GM19023 (cell line): ENCODE results near the gene GPR143.
"Not testable (repeated sequence)": the region's sequence is repeated elsewhere in the genome, so short reads cannot be mapped to it uniquely, and the experiment has no call there.

Experiments used
- ATAC-seq: cut with Tn5 transposase; IDR thresholded peaks from one replicate; pipeline ENCODE4 v1.9.1; 2021; ENCODE audit warnings: mild to moderate bottlenecking, moderate library complexity; ENCODE audit not compliant: unreplicated experiment

GPR143 gene

DNA sequence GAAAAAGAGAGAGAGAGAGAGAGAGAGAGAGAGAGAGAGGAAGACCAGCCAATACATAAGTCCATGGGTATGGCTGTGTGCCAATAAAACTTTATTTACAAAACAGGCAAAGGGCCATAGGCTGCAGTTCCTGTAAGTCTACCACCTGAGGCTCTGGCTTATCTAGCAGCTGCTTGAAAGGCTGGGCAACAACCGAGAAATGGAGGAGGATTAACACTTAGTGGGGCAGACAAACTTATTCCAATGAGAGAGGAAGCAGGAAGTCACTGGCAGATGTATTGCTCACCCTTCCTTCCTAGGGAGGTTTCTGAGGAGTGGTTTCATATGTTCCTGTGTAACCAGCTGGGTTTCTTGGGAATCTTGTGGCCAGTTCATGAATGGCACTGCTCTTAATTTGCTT is 4.7 kb upstream of the GPR143 start:
- ATAC-seq = no peak

DNA sequence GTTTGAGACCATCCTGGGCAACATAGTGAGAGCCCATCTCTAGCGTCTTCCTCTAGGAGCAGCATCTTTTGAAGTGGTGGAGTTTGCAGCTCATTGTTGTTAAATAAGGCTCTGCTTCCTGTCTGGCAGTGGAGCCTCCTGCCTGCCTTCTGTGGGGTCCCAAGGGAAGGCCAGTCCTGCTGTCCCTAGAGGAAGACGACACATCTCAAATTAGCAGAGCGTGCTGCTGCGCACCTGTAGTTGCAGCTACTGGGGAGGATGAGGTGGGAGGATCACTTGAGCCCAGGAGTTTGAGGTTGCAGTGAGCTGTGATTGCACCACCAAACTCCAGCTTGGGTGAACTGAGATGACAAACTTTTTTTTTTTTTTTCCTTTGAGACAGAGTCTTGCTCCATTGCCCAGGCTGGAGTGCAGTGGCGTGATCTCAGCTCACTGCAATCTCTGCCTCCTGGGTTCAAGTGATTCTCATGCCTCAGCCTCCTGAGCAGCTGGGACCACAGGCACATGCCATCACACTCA is 2.7 kb upstream of the GPR143 start:
- ATAC-seq = not testable (repeated sequence)

DNA sequence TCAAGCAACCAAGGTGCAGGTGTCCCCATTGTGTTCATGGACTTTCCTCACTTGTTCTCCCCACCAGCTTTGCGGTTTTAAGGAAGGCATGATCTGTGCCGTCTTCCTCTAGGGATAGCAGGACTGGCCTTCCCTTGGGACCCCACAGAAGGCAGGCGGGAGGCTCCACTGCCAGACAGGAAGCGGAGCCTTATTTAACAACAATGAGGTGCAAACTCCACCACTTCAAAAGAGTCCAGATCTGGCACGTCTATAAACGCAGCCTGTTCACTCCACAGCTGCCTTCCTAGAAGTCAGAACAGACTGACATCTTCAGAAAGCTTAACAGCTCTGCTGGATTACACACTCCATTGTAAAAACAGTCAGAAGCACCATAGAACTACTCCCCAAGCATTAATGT is 1.7 kb upstream of the GPR143 start:
- ATAC-seq = no peak

DNA sequence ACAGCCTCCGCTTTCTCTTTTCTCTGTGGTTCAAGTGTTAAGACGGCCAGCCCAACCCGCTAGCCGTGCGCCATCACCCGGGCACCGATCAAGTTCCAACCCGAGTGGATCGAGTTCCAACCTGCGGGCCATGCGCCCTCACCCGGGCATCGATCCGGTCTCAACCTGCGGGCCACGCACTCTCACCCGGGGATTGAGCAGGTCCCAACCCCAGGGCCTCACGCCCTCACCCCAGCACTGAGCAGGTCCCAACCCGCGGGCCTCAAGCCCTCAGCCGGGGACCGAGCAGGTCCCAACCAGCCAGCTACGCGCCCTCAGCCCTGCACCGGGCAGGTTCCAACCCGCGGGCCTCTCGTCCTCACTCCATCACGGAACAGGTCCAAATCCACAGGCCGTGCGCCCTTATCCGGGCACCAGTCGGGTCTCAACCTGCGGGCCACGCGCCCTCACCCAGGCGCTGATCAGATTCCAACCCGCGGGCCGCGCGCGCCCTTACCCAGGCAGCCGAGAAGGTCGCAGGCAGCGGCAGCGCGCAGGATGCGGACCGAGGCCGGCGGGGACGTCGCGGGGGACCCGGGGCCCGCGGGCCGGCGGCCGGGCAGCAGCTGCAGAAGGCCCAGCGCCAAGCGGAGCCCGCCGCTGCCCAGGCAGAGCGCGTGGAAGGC is 443 bp downstream of the GPR143 start:
- ATAC-seq = no peak

DNA sequence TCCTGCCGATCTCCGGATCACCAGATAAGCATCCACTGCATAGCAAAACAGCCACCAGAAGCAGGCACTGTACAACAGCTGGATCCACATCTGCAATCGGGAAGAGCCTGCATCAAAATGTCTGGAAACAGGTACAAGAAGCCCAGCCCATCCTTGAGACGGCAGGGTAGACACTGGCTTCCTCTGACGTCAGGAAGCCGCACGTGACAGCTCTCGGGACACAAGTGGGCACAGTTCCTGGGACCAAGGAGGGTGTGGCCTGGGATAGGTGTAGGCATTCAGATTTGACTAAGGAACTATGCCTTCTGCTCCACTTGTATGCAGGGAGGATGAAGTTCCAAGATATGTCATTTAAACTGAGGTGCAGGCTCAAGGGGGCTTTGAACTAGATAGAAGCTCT is 6.3 kb downstream of the GPR143 start:
- no peak for ATAC-seq

DNA sequence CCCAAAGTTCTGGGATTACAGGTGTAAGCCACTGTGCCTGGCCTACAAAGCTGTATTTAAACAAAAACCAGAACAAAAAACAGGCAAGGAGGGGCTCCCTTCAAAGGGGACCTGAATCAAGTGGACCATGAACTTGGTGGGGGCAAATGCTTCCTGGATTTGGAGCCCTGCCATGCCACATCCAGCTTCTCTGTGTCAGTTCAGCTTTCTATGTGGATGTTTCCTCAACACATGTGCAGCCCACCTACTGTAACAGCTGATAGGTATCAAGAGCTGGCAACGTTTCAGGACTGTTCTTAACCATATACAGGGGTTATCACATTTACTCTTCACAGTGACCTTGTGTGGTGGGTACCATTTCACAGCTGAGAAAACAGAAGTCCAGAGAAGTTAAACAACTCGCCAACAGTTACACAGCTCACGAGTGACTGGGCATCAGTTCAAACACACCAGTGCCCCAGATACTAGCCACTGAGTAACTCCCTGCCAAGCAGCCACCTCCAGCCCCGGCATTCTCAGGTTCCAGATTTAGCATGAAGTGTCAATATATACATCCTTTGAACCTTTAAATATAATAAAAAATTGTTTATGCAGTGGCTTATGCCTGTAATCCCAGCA is 7.5 kb downstream of the GPR143 start:
- ATAC-seq = no peak

DNA sequence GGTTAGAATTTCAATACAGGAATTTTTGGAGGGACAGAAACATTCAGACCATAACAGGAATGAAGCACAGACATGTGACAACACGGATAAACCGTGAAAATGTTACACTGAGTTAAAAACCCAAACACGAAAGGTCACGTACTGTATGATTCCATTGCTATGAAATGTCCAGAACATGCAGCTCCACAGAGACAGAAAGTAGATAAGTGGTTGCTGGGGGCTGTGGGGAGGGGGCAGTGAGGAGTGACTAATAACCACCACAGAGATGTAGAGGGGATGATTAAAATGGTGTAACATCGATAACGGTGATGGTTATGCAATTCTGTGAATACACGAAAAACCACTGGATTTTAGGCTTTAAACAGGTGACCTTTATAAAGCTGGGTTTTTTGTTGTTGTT is 8.3 kb downstream of the GPR143 start:
- ATAC-seq = no peak

DNA sequence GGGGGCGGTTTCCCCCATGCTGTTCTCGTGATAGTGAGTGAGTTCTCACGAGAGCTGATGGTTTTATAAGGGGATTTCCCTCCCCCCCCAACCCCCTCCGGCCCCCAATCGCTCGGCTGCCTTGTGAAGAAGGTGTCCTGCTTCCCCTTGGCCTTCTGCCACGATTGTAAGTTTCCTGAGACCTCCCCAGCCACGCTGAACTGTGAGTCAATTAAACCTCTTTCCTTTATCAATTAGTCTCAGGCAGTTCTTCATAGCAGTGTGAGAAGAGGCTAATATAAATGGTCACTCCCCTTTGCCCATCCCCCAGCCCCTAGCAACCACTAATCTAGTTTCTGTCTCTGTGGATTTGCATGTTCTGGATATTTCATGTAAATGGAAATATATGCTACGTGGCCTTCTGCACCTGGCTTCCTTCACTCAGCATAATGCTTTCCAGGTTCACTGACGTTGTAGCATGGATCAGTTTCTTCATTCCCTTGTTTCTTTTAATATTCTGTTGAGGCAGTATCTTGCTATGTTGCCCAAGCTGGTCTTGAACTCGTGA is 16.4 kb downstream of the GPR143 start:
- ATAC-seq = no peak

DNA sequence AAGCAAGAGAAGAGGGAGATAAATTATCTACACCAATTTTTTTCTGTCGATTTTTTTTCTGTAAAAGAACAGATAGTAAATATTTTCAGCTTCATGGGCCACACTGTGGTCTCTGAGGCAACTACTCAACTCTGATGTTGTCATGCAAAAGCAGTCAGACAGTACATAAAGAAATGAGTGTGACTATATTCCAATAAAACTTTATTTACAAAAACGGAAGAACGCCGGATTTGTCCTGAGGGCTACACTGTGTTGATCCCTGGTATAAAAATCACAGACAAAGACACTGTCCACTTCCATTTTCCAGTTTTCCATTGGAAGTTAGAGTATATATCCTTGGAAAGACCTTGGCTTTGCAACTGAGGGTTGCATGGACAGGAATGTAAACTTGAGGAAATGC is 18.0 kb downstream of the GPR143 start:
- ATAC-seq = no peak

DNA sequence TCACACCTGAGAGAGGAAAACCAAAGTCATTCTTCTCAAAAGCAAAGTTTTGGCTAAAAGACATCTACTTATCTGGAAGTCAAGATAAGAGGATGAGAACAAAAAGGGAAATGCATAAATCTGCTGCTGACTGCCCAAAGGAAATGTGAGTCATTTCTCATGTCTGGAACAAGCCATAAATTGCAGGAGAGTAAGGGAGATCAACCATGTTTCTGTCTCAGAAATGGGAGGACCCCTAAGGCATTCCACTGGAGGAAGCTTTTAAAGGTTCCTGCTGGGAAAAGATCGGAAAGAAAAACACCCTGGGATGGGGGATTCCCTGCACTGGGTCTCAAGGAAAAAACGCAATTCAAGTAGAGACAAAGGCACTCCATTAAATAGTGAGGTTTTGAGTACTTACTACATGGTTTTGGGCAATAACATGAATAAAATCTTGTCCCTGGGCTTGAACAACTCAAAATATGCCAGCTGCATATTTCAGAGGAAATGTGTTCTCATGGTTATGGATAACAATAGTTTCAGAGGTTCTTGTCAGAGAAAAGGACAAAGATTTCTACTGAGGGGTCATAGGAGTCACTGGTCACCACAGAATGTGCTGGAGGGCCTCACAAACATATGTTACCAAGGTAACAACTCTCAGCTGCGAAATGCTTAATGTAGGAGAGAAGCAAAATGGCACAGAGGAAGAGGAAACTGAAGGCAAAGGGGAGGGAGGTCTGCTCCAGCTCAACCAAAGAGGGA is 19.3 kb downstream of the GPR143 start:
- ATAC-seq = no peak

DNA sequence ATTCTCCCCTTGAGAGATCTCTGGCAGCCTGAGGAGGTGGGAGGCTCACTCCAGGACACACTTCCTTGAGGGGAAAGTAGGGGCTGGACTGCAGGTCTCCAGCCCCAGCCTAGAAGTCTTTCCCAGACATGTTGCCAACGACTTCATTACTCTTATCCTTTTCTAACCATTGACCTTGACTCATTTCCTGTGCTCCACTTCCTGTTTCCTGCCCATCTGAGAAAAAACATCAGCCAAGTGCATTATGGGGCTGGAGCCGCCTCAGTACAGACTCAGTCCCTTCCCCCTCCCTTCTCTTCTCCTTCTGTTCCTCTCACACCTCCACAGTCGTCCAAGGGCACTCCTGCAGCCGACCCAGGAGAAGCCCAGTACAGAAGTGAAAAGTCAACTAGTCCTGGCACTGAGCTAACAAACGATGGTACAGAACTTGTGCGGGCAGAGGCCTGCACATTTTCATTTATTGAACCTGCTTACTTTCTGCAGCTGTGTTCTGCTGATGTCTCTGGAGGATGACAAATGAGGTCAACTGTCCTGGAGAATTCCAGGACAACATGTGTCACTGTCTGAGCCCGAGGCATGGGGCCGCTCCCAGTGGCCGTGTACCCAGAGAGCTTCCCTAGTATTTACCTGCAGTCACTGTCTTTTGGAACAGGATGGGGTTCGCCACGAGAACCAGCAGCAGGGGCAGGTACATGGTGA is 20.1 kb downstream of the GPR143 start:
- no peak for ATAC-seq

DNA sequence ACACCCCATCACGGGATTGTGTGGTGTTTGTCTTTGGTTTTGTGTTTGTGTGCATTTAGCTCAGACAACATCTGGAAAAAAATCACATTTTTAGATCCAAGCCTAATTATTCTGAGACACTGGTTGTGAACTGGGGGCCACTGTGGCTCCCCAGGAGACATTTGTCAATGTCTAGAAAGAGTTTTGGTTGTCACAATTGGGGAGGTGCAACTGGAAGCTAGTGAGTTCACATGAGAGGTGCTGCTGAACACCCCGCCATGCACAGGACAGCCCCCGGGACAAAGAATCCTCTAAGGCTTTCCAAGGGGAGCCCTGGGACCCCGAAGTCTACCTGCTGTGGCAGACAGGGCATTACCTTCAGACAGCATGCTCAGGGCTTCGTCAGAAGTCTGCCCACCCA is 26.5 kb downstream of the GPR143 start:
- ATAC-seq = no peak

DNA sequence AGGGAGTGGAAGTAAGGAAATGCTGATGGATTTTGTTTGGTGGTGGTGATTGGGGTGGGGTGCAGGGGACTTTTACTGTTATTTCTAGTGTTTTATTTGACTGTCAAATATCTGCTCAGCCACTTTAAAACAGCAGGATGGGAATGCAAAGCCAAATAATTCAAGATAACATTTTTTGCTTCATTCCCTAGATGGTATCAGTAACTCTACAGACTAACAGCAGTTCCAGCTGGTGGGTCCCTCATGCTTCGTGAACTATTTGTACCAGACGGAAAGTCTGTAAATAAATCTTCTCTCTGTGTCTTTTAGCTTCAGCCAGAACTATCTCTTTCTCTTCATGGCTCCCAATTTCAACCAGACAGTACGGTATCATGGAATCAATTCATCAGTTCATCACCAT is 27.5 kb downstream of the GPR143 start:
- no peak for ATAC-seq

DNA sequence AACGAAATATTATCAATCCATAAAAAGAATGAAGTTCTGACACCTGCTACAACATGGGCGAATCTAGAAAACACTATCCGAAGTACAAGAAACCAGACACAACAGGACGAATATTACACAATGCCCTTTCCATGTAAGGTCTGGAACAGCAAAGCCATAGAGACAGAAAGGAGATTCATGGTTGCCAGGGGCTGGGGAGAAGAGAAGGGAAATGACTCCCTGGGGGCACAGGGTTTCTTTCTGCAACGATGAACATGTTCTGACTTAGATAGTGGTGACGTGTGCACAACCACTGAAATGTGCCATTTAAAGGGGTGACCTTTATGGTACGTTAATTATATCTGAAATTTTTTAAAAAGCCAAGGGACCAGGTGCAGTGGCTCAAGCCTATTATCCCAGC is 28.3 kb downstream of the GPR143 start:
- ATAC-seq = no peak

DNA sequence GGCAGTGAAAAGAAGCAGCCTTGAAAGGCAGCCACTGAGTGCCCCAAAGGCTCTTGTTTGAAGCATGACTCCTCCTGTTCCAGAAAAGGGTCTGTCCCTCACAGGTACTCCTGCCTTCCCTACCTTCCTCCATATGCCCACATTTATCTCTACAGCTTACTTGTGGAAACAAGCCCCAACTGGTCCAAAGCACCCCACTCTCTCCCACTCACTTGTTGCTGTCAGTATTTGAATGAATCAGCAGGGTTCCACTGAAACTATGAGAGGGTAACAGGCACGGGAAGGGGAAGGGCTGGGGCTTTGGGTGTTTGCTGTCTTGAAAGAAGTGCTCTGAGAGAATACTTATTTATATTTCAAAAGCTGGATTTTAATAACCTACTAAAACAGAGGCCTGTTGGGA is 34.9 kb downstream of the GPR143 start:
- ATAC-seq = no peak

DNA sequence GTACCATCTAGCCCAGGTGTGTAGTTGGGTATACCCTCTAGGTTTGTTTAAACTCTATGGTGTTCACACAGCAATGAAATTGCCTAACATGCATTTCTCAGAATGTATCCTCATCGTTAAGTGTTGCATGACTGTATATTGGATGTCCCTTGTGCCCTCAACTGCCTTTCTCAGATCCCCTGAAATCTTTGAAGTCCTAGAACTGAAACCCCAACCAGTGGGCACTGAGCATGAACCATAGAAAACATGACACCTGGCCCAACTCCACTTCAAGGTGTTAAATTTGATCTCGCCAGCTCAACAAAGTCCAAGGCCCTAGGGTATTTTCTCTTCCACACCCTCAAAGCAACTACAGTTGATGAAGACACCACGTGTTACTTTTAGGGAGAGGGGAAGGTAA is 35.6 kb downstream of the GPR143 start:
- ATAC-seq = no peak

DNA sequence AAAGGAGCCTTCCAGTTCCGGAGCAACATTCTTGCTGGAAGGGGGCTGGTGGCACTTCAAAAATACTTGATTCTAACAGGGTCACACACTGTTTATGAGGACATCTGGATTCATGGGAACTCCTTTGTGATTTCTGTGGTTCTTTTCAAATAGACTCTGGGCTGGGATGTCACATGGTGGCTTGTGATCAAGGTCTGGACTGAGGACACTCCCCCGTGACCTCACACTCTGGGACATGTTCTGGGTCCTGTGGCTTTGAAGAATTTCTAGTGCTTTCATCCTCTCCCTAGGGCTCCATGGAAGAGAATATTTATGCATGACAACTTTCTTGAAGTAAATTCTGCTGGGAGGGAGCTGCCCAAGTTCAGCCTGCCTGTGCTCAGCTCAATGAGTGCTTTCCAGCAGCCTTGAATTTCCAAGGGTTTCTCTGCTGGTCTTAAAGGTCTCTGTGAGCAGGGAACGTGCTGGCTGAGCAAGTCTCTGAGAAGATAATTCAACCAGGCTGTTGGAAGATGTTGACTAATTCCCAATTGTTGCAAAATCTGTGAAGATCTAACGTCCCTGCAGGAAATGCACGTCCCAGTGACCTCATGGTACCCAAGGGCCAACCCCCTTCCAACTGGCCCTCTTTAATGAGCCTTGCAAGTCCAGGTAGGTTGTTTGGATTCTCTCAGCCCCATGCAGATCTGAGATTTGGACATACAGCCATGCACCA is 36.3 kb downstream of the GPR143 start:
- no peak for ATAC-seq

DNA sequence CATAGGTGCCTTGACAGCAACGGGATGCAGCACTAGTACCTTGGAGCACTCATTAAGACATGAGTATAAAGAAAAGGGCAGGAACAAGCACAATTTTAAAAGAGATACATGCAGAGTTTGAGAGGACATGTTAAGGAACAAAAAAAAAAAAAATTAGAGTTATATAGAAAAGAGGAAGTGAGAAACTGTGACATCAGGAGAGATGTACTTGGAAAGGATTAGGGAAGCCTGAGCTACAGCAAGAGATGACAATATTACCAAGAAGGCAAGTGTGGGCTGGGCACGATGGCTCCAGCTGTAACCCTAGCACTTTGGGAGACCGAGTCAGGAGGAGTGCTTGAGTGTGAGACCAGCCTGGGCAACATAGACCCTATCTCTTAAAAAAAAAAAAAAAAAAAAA is 37.4 kb downstream of the GPR143 start:
- no peak for ATAC-seq

DNA sequence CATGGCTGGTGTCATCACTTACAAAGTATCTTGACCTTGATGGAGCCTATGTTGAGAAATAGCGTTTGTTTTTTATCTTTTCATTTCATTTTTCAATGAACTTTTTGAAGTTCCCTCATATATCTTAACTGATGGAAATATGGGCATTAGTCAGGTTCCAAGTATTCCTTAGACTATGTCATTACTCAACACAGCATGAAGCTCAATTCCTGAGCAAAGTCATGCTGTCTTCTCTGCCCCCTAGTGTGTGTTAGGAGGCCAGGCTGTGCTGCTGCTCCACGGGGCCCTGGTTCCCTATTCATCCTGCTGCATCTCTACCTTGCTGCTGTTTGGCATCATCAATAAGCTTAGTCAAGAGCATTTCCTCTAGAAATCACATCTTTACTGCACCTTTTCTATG is 40.9 kb downstream of the GPR143 start:
- no peak for ATAC-seq

DNA sequence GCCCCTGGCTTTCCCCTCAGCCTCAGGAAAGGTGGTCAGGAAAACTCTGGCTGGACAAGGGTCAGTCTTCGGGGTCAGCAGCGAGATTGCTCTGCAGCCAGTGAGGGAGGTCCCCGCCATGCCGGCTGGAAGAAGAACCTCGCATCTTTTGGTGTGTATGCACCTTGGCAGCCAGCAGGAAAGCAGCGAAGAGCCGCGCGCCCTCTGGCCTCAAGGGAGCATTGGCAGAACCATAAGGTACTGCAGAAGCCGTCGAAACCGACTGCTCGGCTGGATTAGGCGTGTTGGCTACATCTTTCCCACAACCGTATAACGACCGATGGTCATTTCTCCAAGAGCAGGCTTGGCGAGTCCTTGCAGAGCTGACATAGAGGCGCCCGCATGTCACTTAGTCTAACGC is 48.3 kb downstream of the GPR143 start:
- ATAC-seq = no peak

DNA sequence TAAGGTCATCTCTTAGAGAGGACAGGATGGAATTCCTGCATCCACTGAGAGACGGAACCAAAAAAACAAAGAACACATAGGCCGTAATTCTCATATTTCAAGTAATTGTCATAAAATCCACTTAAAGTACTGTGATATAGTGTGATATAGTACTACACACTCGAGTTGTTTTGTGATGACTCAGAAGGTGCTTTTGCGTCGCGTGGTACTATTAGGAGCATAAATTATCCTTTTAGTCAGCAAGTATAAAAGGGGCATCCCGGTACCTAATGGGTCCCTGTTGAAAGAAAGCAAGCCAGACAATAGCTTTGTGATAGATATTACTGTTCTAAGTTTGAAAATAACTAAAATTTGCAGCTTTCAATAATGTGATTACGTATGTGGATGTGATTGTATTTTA is 55.3 kb downstream of the GPR143 start:
- no peak for ATAC-seq
